Endothelial cell of umbilical vein (primary cell): ENCODE results near the gene GMPPB. TPM values are rescaled to one million over a fixed set of nuclear protein-coding genes. Genes with fewer than 3 reads are reported as not detected.

ENCODE experiments used
- Bru-seq: library from RNA; stranded (reverse); fragments of 400-500 nt; gene quantifications from one replicate; lab custom pipeline; 2021; lab: Mats Ljungman, UMichigan
- BruChase-seq, 2 experiments: library from RNA; stranded (reverse); fragments of 400-500 nt; gene quantifications; one replicate each; lab custom pipeline; 2021; lab: Mats Ljungman, UMichigan
- BruUV-seq: library from RNA; stranded (reverse); fragments of 400-500 nt; replicated peaks from 2 replicates; lab custom pipeline; 2021; lab: Mats Ljungman, UMichigan
- CTCF ChIA-PET: fragments of 300-600, 350-600 bp; sonication (Branson Sonifier 250); formaldehyde crosslinking; loops from one replicate; lab custom pipeline; 2021; ENCODE audit warnings: antibody characterized with exemption, inconsistent platforms; lab: Charles Lee
- POLR2A ChIA-PET: fragments of 300-600, 350-600 bp; sonication (Branson Sonifier 250); formaldehyde crosslinking; loops from one replicate; lab custom pipeline; 2021; ENCODE audit warnings: antibody characterized with exemption, inconsistent platforms; lab: Charles Lee
- DNase-seq: peaks from one replicate; pipeline ENCODE4 v3.0.0-alpha.2; 2011; ENCODE audit warnings: low read depth, low spot score
- FAIRE-seq: peaks from 2 replicates; lab custom pipeline; 2011; peaks lifted over from hg19 to GRCh38; lab: Jason Lieb, UNC
- H2AFZ ChIP-seq: 2 replicates; pipeline ENCODE4 v1.6.0; 2012; ENCODE audit warnings: low read depth, low read length, control low read depth, inconsistent platforms
- H3K27ac ChIP-seq: 2 replicates; pipeline ENCODE4 v1.5.1; 2011; ENCODE audit warnings: low read depth, mild to moderate bottlenecking, control low read depth, low read length, moderate library complexity; ENCODE audit not compliant: insufficient read depth
- H3K27me3 ChIP-seq, 2 experiments: 2 replicates each; pipeline versions ENCODE4 v1.6.0 to v1.6.1; 2011; ENCODE audit warnings: low read length in 2 of 2, mixed read lengths in 1 of 2; ENCODE audit not compliant: control insufficient read depth in 2 of 2, insufficient read depth in 2 of 2
- H3K36me3 ChIP-seq, 2 experiments: 2 replicates in 1 of 2; 3 replicates in 1 of 2; pipeline ENCODE4 v1.5.1; 2011; ENCODE audit warnings: low read length in 2 of 2, mild to moderate bottlenecking in 1 of 2, moderate library complexity in 1 of 2; ENCODE audit not compliant: control insufficient read depth in 2 of 2, insufficient read depth in 2 of 2; ENCODE audit errors: extremely low read depth in 1 of 2
- H3K4me1 ChIP-seq: 3 replicates; pipeline ENCODE4 v1.5.1; 2011; ENCODE audit warnings: mild to moderate bottlenecking, low read length; ENCODE audit not compliant: control insufficient read depth, insufficient read depth; ENCODE audit errors: extremely low read depth
- H3K4me2 ChIP-seq: 2 replicates; pipeline ENCODE4 v1.6.1; 2011; ENCODE audit warnings: low read length, control low read depth, mixed read lengths; ENCODE audit not compliant: insufficient read depth
- H3K4me3 ChIP-seq, 3 experiments: fragments of 200-600 bp in 1 of 3; sonication (generic), shearing (Covaris generic) in 1 of 3; replicated peaks in 1 of 3; 2 replicates each; pipeline ENCODE4 v1.5.1; 2011 to 2016; ENCODE audit warnings: control low read depth in 3 of 3, low read length in 3 of 3, mild to moderate bottlenecking in 2 of 3, inconsistent platforms in 1 of 3, low read depth in 1 of 3, moderate library complexity in 1 of 3; ENCODE audit not compliant: insufficient read depth in 1 of 3
- H3K79me2 ChIP-seq: 2 replicates; pipeline ENCODE4 v1.6.0; 2012; ENCODE audit warnings: low read length, inconsistent platforms; ENCODE audit not compliant: control insufficient read depth, insufficient read depth
- H3K9ac ChIP-seq: replicated peaks from 2 replicates; pipeline ENCODE3; 2011; ENCODE audit warnings: low read length, control low read depth; ENCODE audit not compliant: insufficient read depth; ENCODE audit errors: extremely low read depth
- H3K9me1 ChIP-seq: replicated peaks from 3 replicates; pipeline ENCODE4 v1.6.0; 2011; ENCODE audit warnings: mild to moderate bottlenecking, low read length; ENCODE audit not compliant: control insufficient read depth, insufficient read depth; ENCODE audit errors: extremely low read depth
- H3K9me3 ChIP-seq: replicated peaks from 2 replicates; pipeline ENCODE4 v1.5.1; 2012; ENCODE audit warnings: low read length, inconsistent platforms; ENCODE audit not compliant: control insufficient read depth, insufficient read depth
- H4K20me1 ChIP-seq: replicated peaks from 2 replicates; pipeline ENCODE3; 2011; ENCODE audit warnings: mild to moderate bottlenecking, low read length; ENCODE audit not compliant: control insufficient read depth, insufficient read depth; ENCODE audit errors: extremely low read depth
- EZH2 ChIP-seq: IDR thresholded peaks from 2 replicates; pipeline ENCODE4 v1.6.1; 2012; ENCODE audit warnings: borderline replicate concordance, low read depth, mild to moderate bottlenecking, moderate library complexity, low read length, inconsistent platforms; ENCODE audit not compliant: severe bottlenecking
- POLR2A ChIP-seq: IDR thresholded peaks from 2 replicates; pipeline ENCODE4 v1.6.1; 2012; ENCODE audit warnings: low read depth, mild to moderate bottlenecking, control low read depth, low read length
- POLR2AphosphoS5 ChIP-seq: IDR thresholded peaks from 2 replicates; pipeline ENCODE4 v1.6.1; 2012; ENCODE audit warnings: low read depth, mild to moderate bottlenecking, control low read depth, low read length, moderate library complexity; ENCODE audit not compliant: insufficient read depth
- dilution Hi-C: fragments of 300-500 bp; cut with MboI; formaldehyde crosslinking; loops from one replicate; pipeline ENCODE4 v1.15.0; 2019; ENCODE audit warnings: low sequenced_read_pairs; ENCODE audit not compliant: extremely low pct_ligation_motif_present
- intact Hi-C: fragments of 100-400 bp; cut with micrococcal nuclease; formaldehyde crosslinking; loops from one replicate; pipeline ENCODE4 v1.10.0; 2022
- long read RNA-seq: library from polyadenylated mRNA; stranded (forward); transcript quantifications from one replicate; pipeline ENCODE4 v2.0.0, GENCODE V29; 2021
- polyA minus RNA-seq, 3 experiments: library from RNA; depleted of rRNA, polyadenylated mRNA; stranded (reverse); fragments of >200 nt; gene quantifications; 1 replicate in 1 of 3; 2 replicates in 2 of 3; pipeline ENCODE4 v1.2.3, GENCODE V29; 2011
- polyA plus RNA-seq, 4 experiments: library from polyadenylated mRNA; depleted of rRNA in 3 of 4; stranded (reverse) in 3 of 4; unstranded in 1 of 4; fragments of >200 nt; gene quantifications; 2 replicates each; pipeline versions ENCODE4 v1.2.1 to v1.2.3, GENCODE V29; 2011 to 2012; ENCODE audit warnings: missing spikeins in 1 of 4
- total RNA-seq: library from RNA; stranded (reverse); gene quantifications from 2 replicates; pipeline ENCODE4 v1.2.3, GENCODE V29; 2021

The GMPPB gene
- 52.5 and 54.5 TPM in 2 replicates for total RNA-seq
- 61.2 and 62.0 TPM in 2 replicates for polyA plus RNA-seq
- 39.3 and 44.5 TPM in 2 replicates for polyA plus RNA-seq (2011; cell fraction: cytosol; rRNA removed)
- 55.6 and 60.5 TPM in 2 replicates for polyA plus RNA-seq (2011; cell fraction: nucleus; rRNA removed)
- 28.8 and 32.8 TPM in 2 replicates for polyA plus RNA-seq (2012)
- polyA minus RNA-seq = 44.0 and 55.3 TPM in 2 replicates
- 12.7 TPM for polyA minus RNA-seq (2011; cell fraction: cytosol; rRNA and poly(A)+ RNA removed)
- 26.7 and 32.8 TPM in 2 replicates for polyA minus RNA-seq (2011; cell fraction: nucleus; rRNA and poly(A)+ RNA removed)
- percentile 67 among the genes with signal in this experiment for Bru-seq, nascent RNA
- BruChase-seq, experiment 1, labeled RNA remaining after a 6-hour chase = percentile 80 among the genes with signal in this experiment
- BruChase-seq, experiment 2, labeled RNA remaining after a 2-hour chase = percentile 81 among the genes with signal in this experiment
- long read RNA-seq, full-length matches to known transcripts = 219 of 246 reads
- long read RNA-seq, partial matches to known transcripts = 0 of 246 reads
- long read RNA-seq, other reads (novel, unspliced or antisense) = 27 of 246 reads

DNA sequence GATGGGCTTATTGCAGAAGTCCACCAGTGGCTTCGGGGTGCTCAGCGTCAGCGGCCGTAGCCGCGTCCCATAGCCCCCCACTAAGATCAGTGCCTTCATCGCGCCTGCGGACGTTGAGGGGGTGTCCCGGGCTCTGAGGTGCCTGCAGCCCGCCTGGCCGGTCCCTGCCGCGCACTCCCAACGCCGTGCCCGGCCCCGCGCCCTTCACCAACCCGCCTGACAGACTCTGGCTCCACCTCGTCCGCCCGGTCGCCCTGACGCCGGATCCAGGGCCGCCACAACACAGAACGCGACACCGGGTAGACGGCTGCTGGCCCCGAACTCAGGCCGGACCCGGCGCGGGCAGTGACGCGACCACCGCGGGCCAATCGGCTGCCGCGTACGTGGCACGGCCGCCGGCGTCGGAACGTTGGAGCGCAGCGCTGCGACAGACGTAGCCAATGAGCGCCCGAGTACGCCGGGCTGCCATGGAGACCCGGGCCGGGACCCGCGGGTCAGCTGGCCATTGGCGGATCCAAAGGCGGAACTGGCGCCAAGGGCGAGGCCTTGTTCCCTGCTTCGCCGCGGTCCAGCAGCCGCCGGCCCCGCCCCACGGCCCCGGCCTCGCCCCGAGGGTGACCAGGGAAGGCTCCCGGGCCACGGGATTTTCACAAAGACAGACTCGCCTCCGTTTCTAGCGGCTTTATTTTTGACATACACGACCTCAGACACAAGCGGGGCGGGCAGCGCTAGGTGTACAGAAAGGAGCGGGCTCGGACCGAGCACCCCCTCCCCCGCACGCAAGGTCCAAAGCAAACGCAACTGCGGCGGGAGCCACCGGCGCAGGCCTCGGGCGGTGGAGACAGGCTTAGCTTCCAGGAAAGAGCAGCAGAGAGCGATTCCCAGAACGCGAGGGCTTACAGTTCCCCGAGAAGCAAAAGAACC, at the start of gene GMPPB:
Gene GMPPB (minus strand): TSS at position 324 of the 924 bp plus-strand sequence. CDS start 225 bp downstream, at position 99.
- Histone ChIP-seq H3K9ac (peak within 1 kb of the TSS; percentile 98), H3K9me1 (no peaks in the 10 kb centered on the region), H3K27me3 (no peaks in the 10 kb centered on the region), H2AFZ (peak within 1 kb of the TSS; percentile 32), H3K27ac (peak within 1 kb of the TSS; percentile 84), H4K20me1 (no peaks in the 10 kb centered on the region), H3K36me3 (peaks cover 6 to 43% of the 10 kb centered on the region in 2 experiments), H3K4me1 (peaks cover 16% of the 10 kb centered on the region), H3K9me3 (no peaks in the 10 kb centered on the region), H3K4me3 (peak within 1 kb of the TSS; percentile 59 to 85 (median 81)), H3K79me2 (peaks cover 13% of the 10 kb centered on the region), H3K4me2 (peak within 1 kb of the TSS; percentile 83)
- intact Hi-C loops (loop anchor here (1.0 to 10.0 kb wide), 3 partner anchors 62 to 361 kb away; partner anchors contain the start of genes IP6K1 and RBM5), dilution Hi-C loops (no loop called here)
- TF ChIP-seq POLR2AphosphoS5 = peak; percentile 87
- TF ChIP-seq POLR2A = peak; percentile 80
- TF ChIP-seq EZH2 = no peak
- peak; percentile 97 for FAIRE-seq
- DNase-seq = peak; percentile 98
- ChIA-PET POLR2A (interaction anchor here (0.6 kb wide), 1 partner anchor 348 kb away, joined by 3 read pairs; no protein-coding TSS in a partner anchor), CTCF (interaction anchor here (0.6 to 2.9 kb wide), 4 partner anchors 10 to 206 kb away, joined by 4 to 9 read pairs (median 4); partner anchors contain the start of gene MON1A)
- TSS peak; percentile 81 for BruUV-seq
